H1 (cell line): Measurements from ENCODE around the gene PLEKHG4. TPM values are rescaled to one million over a fixed set of nuclear protein-coding genes. Genes with fewer than 3 reads are reported as not detected.
A peak's percentile ranks its signal among the peaks of the same experiment; 100 is the strongest.

Source experiments
- polyA plus RNA-seq, 7 experiments: library from polyadenylated mRNA; depleted of rRNA in 3 of 7; stranded (reverse) in 5 of 7; unstranded in 2 of 7; fragments of >200 nt in 5 of 7; fragments of 200-250 nt in 2 of 7; gene quantifications; 1 replicate in 5 of 7; 2 replicates in 1 of 7; 4 replicates in 1 of 7; pipeline versions ENCODE4 v1.2.1 to v1.2.3, GENCODE V29; 2011 to 2013; ENCODE audit warnings: missing spikeins in 2 of 7, mixed read lengths in 2 of 7
- total RNA-seq: library from RNA; stranded (reverse); fragmentation: NEBNext Ultra II Directional; extraction: Animal tissue kit (Norgen Biotek cat#: 25700); gene quantifications from 2 replicates; pipeline ENCODE4 v1.2.1, GENCODE V29; 2021
- TF ChIP-seq, protein P1 (sequence below), 3 experiments: IDR thresholded peaks; 1 replicate in 2 of 3; 2 replicates in 1 of 3; pipeline versions ENCODE4 v1.5.1 to v1.6.1; 2011; ENCODE audit warnings: low read length in 3 of 3, mild to moderate bottlenecking in 3 of 3, inconsistent platforms in 2 of 3, low read depth in 1 of 3, moderate library complexity in 1 of 3; ENCODE audit not compliant: insufficient read depth in 1 of 3; ENCODE audit errors: control extremely low read depth in 1 of 3
- TF ChIP-seq, protein P2 (sequence below): IDR thresholded peaks from 2 replicates; pipeline ENCODE4 v1.6.1; 2012; ENCODE audit warnings: low read length, inconsistent platforms

PLEKHG4 gene
- total and polyA plus RNA-seq, 2 of the 8 experiments (the other 6 are each of a cell fraction or from before 2014, with no cell fraction given) = 7.7 to 11.1 TPM

DNA sequence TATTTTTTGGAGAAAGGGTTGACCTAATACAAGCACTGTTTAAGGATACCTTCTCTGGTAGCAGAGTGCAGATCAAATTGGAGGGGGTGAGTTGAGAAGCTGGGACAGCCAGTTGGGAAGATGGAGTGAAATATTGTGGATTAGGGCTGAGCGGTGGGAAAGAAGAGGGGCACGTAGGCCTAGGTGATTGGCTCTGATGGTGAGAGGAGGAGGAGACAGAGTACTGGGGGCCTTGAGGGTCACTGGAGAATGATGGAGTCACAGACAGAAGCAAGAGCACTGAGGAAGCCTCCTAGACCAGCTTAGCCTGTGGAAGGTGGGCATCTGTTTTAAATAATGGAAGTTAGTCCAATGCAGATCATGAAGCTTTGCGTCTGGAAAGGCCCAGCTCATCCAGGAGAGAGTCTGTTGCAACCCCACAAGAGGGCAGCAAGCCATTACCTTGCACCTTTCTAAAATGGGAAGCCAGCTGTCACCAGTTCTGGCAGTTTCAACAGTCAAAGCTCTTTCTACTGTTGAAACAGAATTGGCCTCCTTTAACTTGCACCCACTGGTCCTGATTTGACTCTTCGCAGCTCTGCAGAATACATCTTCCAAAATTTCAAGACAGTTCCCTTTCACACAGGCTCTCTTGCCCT lies 18.8 kb upstream of the PLEKHG4 start (continued):
- TF ChIP-seq, protein P1, sequence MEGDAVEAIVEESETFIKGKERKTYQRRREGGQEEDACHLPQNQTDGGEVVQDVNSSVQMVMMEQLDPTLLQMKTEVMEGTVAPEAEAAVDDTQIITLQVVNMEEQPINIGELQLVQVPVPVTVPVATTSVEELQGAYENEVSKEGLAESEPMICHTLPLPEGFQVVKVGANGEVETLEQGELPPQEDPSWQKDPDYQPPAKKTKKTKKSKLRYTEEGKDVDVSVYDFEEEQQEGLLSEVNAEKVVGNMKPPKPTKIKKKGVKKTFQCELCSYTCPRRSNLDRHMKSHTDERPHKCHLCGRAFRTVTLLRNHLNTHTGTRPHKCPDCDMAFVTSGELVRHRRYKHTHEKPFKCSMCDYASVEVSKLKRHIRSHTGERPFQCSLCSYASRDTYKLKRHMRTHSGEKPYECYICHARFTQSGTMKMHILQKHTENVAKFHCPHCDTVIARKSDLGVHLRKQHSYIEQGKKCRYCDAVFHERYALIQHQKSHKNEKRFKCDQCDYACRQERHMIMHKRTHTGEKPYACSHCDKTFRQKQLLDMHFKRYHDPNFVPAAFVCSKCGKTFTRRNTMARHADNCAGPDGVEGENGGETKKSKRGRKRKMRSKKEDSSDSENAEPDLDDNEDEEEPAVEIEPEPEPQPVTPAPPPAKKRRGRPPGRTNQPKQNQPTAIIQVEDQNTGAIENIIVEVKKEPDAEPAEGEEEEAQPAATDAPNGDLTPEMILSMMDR (IDR thresholded peaks at IDR 0.05; ENCODE audit: control extremely low read depth in 1 of 3, insufficient read depth in 1 of 3, low read depth in 1 of 3, low read length in 3 of 3) = peak; percentile 55 to 71 (median 68)
- TF ChIP-seq, protein P2, sequence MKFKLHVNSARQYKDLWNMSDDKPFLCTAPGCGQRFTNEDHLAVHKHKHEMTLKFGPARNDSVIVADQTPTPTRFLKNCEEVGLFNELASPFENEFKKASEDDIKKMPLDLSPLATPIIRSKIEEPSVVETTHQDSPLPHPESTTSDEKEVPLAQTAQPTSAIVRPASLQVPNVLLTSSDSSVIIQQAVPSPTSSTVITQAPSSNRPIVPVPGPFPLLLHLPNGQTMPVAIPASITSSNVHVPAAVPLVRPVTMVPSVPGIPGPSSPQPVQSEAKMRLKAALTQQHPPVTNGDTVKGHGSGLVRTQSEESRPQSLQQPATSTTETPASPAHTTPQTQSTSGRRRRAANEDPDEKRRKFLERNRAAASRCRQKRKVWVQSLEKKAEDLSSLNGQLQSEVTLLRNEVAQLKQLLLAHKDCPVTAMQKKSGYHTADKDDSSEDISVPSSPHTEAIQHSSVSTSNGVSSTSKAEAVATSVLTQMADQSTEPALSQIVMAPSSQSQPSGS = no peak
